HEK293 (cell line): ENCODE data around the gene GGN.

ENCODE experiments used
- CTCF ChIP-seq: fragments of 450-650 bp; formaldehyde crosslinking; IDR thresholded peaks from 2 replicates; pipeline ENCODE4 v1.5.1; 2016; ENCODE audit warnings: missing biosample characterization, missing genetic modification characterization
- SALL2 ChIP-seq: fragments of 450-650 bp; formaldehyde crosslinking; IDR thresholded peaks from 2 replicates; pipeline ENCODE4 v1.5.0; 2017; ENCODE audit warnings: missing biosample characterization, mild to moderate bottlenecking, missing genetic modification characterization, borderline replicate concordance
- SCRT2 ChIP-seq: fragments of 450-650 bp; formaldehyde crosslinking; IDR thresholded peaks from 2 replicates; pipeline ENCODE4 v1.5.1; 2016; ENCODE audit warnings: missing biosample characterization, missing genetic modification characterization
- TCF7L2 ChIP-seq: IDR thresholded peaks from 2 replicates; pipeline ENCODE4 v1.6.1; 2011; ENCODE audit warnings: low read depth, mild to moderate bottlenecking, inconsistent platforms, low read length, moderate library complexity, borderline replicate concordance
- ZBTB10 ChIP-seq: fragments of 450-650 bp; formaldehyde crosslinking; IDR thresholded peaks from 2 replicates; pipeline ENCODE4 v1.5.1; 2016; ENCODE audit warnings: missing biosample characterization, missing genetic modification characterization
- ZNF24 ChIP-seq: fragments of 450-650 bp; formaldehyde crosslinking; IDR thresholded peaks from 2 replicates; pipeline ENCODE4 v1.5.1; 2016; ENCODE audit warnings: missing biosample characterization, missing genetic modification characterization
- ZNF561 ChIP-seq: fragments of 450-650 bp; IDR thresholded peaks from 2 replicates; pipeline ENCODE4 v1.5.1; 2018; ENCODE audit warnings: missing biosample characterization, missing genetic modification characterization, borderline replicate concordance
- ZNF785 ChIP-seq: fragments of 450-650 bp; formaldehyde crosslinking; IDR thresholded peaks from 2 replicates; pipeline ENCODE4 v1.5.1; 2016; ENCODE audit warnings: missing biosample characterization, missing genetic modification characterization
- ZXDB ChIP-seq: fragments of 450-650 bp; formaldehyde crosslinking; IDR thresholded peaks from 2 replicates; pipeline ENCODE4 v1.5.1; 2016; ENCODE audit warnings: missing biosample characterization, missing genetic modification characterization

GRCh38 chr19:38433268-38433733 is 45.5 kb upstream of the GGN start, which contains the start of gene RYR1:
- TF ChIP-seq ZNF785 (tag by site-specific recombination) (no peak), CTCF (tag by site-specific recombination) (no peak), ZXDB (tag by site-specific recombination) (no peak), TCF7L2 (no peak), ZNF24 (no peak), SALL2 (tag by site-specific recombination) (no peak), ZBTB10 (tag by site-specific recombination) (no peak), SCRT2 (tag by site-specific recombination) (no peak), ZNF561 (tag by site-specific recombination) (no peak)
